HepG2 (cell line): ENCODE data around the gene EGFR. TPM values are rescaled to one million over a fixed set of nuclear protein-coding genes. Genes with fewer than 3 reads are reported as not detected.

Source experiments
- ATF4 ChIP-seq, 2 experiments: fragments of 450-650 bp in 1 of 2; sonication (generic) in 1 of 2; formaldehyde crosslinking; IDR thresholded peaks; 2 replicates each; pipeline versions ENCODE4 v1.5.0 to v1.8.0; 2020 to 2022; ENCODE audit warnings: mild to moderate bottlenecking in 1 of 2, missing genetic modification reagents in 1 of 2
- CENPT ChIP-seq: sonication (generic); formaldehyde crosslinking; IDR thresholded peaks from 2 replicates; pipeline ENCODE4 v1.8.0; 2022; ENCODE audit warnings: low read depth, mild to moderate bottlenecking, moderate library complexity, missing genetic modification reagents
- ELF1 ChIP-seq: sonication (generic); formaldehyde crosslinking; IDR thresholded peaks from 2 replicates; pipeline ENCODE4 v1.4.0; 2020; ENCODE audit warnings: missing genetic modification reagents
- FOXK2 ChIP-seq: fragments of 450-650 bp; IDR thresholded peaks from 2 replicates; pipeline ENCODE4 v1.6.1; 2016
- HNRNPH1 ChIP-seq: fragments of 200-400 bp; formaldehyde crosslinking; optimal IDR thresholded peaks from 2 replicates; pipeline ENCODE3; 2017; ENCODE audit warnings: mild to moderate bottlenecking, low read depth, low read length
- MIER3 ChIP-seq: IDR thresholded peaks from 2 replicates; pipeline ENCODE4 v1.6.1; 2016; ENCODE audit warnings: missing compliant biosample characterization, borderline replicate concordance
- PAWR ChIP-seq: sonication (generic); formaldehyde crosslinking; IDR thresholded peaks from 2 replicates; pipeline ENCODE4 v1.4.0; 2020; ENCODE audit warnings: missing genetic modification reagents, mild to moderate bottlenecking, borderline replicate concordance
- RCOR2 ChIP-seq: IDR thresholded peaks from 2 replicates; pipeline ENCODE4 v1.6.1; 2016; ENCODE audit warnings: missing biosample characterization, missing genetic modification reagents
- REL ChIP-seq: sonication (generic); formaldehyde crosslinking; conservative IDR thresholded peaks from 2 replicates; pipeline ENCODE4 v1.8.0; 2022; ENCODE audit warnings: mild to moderate bottlenecking, missing genetic modification reagents, moderate library complexity
- SALL1 ChIP-seq: sonication (generic); formaldehyde crosslinking; IDR thresholded peaks from 2 replicates; pipeline ENCODE4 v1.8.0; 2022; ENCODE audit warnings: mild to moderate bottlenecking, missing genetic modification reagents
- TBL1XR1 ChIP-seq: fragments of 150-350 bp; IDR thresholded peaks from 2 replicates; pipeline ENCODE4 v1.6.1; 2014; ENCODE audit warnings: borderline replicate concordance, low read length; ENCODE audit not compliant: partially characterized antibody
- ZMYM4 ChIP-seq: sonication (generic); formaldehyde crosslinking; IDR thresholded peaks from 2 replicates; pipeline ENCODE4 v1.8.1; 2023; ENCODE audit warnings: mild to moderate bottlenecking, missing genetic modification reagents
- ZNF251 ChIP-seq: sonication (generic); formaldehyde crosslinking; IDR thresholded peaks from 2 replicates; pipeline ENCODE4 v1.9.0; 2021; ENCODE audit warnings: mild to moderate bottlenecking, missing genetic modification reagents
- ZNF510 ChIP-seq: sonication (generic); formaldehyde crosslinking; IDR thresholded peaks from 2 replicates; pipeline ENCODE4 v1.4.0; 2020; ENCODE audit warnings: low read depth, mild to moderate bottlenecking, missing genetic modification reagents
- ZNF569 ChIP-seq: sonication (generic); formaldehyde crosslinking; IDR thresholded peaks from 2 replicates; pipeline ENCODE4 v1.5.0; 2020; ENCODE audit warnings: mild to moderate bottlenecking, missing genetic modification reagents, moderate library complexity, borderline replicate concordance
- ZNF687 ChIP-seq: sonication (generic); formaldehyde crosslinking; IDR thresholded peaks from 2 replicates; pipeline ENCODE4 v1.5.1; 2020; ENCODE audit warnings: mild to moderate bottlenecking, missing genetic modification reagents, moderate library complexity
- ZNF841 ChIP-seq: sonication (generic); formaldehyde crosslinking; IDR thresholded peaks from 2 replicates; pipeline ENCODE4 v1.8.1; 2023; ENCODE audit warnings: missing genetic modification reagents, borderline replicate concordance
- polyA plus RNA-seq, 8 experiments: library from polyadenylated mRNA; depleted of rRNA in 3 of 8; stranded (reverse) in 7 of 8; unstranded in 1 of 8; fragments of >200 nt; fragmentation: Illumina TruSeq in 4 of 8; extraction: Trizol in 4 of 8; gene quantifications; 2 replicates each; pipeline versions ENCODE4 v1.2.1 to v1.2.3, GENCODE V29; 2011 to 2016; ENCODE audit warnings: low read depth in 4 of 8, missing spikeins in 1 of 8, mixed read lengths in 1 of 8; ENCODE audit not compliant: insufficient read depth in 1 of 8
- total RNA-seq, 5 experiments: library from RNA; depleted of rRNA; stranded (reverse); fragments of >200 nt; fragmentation: Illumina TruSeq; extraction: Trizol; gene quantifications; 2 replicates each; pipeline ENCODE4 v1.2.3, GENCODE V29; 2016; ENCODE audit warnings: low read depth in 1 of 5
- TF ChIP-seq, protein P1 (sequence below): sonication (generic); formaldehyde crosslinking; IDR thresholded peaks from 2 replicates; pipeline ENCODE4 v1.8.0; 2022; ENCODE audit warnings: missing genetic modification reagents, mild to moderate bottlenecking, borderline replicate concordance
- TF ChIP-seq, protein P2 (sequence below): sonication (generic); formaldehyde crosslinking; IDR thresholded peaks from 2 replicates; pipeline ENCODE4 v1.4.0; 2020; ENCODE audit warnings: missing genetic modification reagents, borderline replicate concordance

The EGFR gene
- total and polyA plus RNA-seq, 2 of the 13 experiments (the other 11 are each of a cell fraction or from before 2014, with no cell fraction given): 7.0 to 10.0 TPM

GRCh38 chr7:55254596-55255495, 236.0 kb downstream of the EGFR start (continued):
- TF ChIP-seq ZNF687 (CRISPR knock-in tag) (peak; percentile 90), ATF4 (CRISPR knock-in tag; IDR thresholded peaks at IDR 0.05) (no peak), ZNF841 (CRISPR knock-in tag) (no peak), SALL1 (peak; percentile 62; the same call in 1 of the 2 replicates), TBL1XR1 (no peak), PAWR (peak; percentile 67; the same call in 1 of the 2 replicates), ZNF251 (CRISPR knock-in tag) (no peak), REL (CRISPR knock-in tag) (0 out of 2 replicates have a peak, but pooled peaks have one; percentile 39), ZNF569 (CRISPR knock-in tag) (0 out of 2 replicates have a peak, but pooled peaks have one; percentile 16), ZNF510 (CRISPR knock-in tag) (peak; percentile 44; the same call in 1 of the 2 replicates), ELF1 (CRISPR knock-in tag) (no peak), RCOR2 (CRISPR knock-in tag) (no peak), MIER3 (CRISPR knock-in tag) (0 out of 2 replicates have a peak, but pooled peaks have one; percentile 11), FOXK2 (no peak), ZMYM4 (peak; percentile 74), HNRNPH1 (no peak), CENPT (CRISPR knock-in tag) (peak; percentile 86; the same call in 1 of the 2 replicates)
- TF ChIP-seq, protein P1, sequence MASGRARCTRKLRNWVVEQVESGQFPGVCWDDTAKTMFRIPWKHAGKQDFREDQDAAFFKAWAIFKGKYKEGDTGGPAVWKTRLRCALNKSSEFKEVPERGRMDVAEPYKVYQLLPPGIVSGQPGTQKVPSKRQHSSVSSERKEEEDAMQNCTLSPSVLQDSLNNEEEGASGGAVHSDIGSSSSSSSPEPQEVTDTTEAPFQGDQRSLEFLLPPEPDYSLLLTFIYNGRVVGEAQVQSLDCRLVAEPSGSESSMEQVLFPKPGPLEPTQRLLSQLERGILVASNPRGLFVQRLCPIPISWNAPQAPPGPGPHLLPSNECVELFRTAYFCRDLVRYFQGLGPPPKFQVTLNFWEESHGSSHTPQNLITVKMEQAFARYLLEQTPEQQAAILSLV (CRISPR knock-in tag): peak; percentile 84; the same call in 1 of the 2 replicates
- TF ChIP-seq, protein P2, sequence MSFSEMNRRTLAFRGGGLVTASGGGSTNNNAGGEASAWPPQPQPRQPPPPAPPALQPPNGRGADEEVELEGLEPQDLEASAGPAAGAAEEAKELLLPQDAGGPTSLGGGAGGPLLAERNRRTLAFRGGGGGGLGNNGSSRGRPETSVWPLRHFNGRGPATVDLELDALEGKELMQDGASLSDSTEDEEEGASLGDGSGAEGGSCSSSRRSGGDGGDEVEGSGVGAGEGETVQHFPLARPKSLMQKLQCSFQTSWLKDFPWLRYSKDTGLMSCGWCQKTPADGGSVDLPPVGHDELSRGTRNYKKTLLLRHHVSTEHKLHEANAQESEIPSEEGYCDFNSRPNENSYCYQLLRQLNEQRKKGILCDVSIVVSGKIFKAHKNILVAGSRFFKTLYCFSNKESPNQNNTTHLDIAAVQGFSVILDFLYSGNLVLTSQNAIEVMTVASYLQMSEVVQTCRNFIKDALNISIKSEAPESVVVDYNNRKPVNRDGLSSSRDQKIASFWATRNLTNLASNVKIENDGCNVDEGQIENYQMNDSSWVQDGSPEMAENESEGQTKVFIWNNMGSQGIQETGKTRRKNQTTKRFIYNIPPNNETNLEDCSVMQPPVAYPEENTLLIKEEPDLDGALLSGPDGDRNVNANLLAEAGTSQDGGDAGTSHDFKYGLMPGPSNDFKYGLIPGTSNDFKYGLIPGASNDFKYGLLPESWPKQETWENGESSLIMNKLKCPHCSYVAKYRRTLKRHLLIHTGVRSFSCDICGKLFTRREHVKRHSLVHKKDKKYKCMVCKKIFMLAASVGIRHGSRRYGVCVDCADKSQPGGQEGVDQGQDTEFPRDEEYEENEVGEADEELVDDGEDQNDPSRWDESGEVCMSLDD (CRISPR knock-in tag): 0 out of 2 replicates have a peak, but pooled peaks have one; percentile 35
